HCT116 (cell line): ENCODE data around the gene KRT15. TPM values are rescaled to one million over a fixed set of nuclear protein-coding genes. Genes with fewer than 3 reads are reported as not detected.

Source experiments
- ATAC-seq: fragments of 200-7000 bp; cut with Tn5 transposase; 2 replicates; pipeline ENCODE4 v1.9.1; 2020; ENCODE audit warnings: mild to moderate bottlenecking, moderate library complexity
- BruUV-seq: library from RNA; stranded (reverse); fragments of 400-500 nt; replicated peaks from 2 replicates; lab custom pipeline; 2021; lab: Mats Ljungman, UMichigan
- CTCF ChIA-PET: fragments of 300-600 bp; sonication (Branson Sonifier 250); formaldehyde crosslinking; loops from one replicate; lab custom pipeline; 2021; ENCODE audit warnings: antibody characterized with exemption; lab: Charles Lee
- POLR2A ChIA-PET: fragments of 300-600, 350-600 bp; sonication (Branson Sonifier 250); formaldehyde crosslinking; loops from one replicate; lab custom pipeline; 2021; ENCODE audit warnings: antibody characterized with exemption; lab: Charles Lee
- RAD21 ChIA-PET, 2 experiments: fragments of 300-600 bp; sonication (Branson Sonifier 250); formaldehyde crosslinking; loops; one replicate each; lab custom pipeline; 2023; ENCODE audit warnings: low total read pairs in 2 of 2; ENCODE audit not compliant: uncharacterized antibody in 2 of 2, unreplicated experiment in 2 of 2, low non-redundant PET in 1 of 2; lab: Charles Lee
- DNase-seq: peaks from one replicate; pipeline ENCODE4 v3.0.0-alpha.2; 2010; ENCODE audit warnings: low read depth, low spot score
- H2AFZ ChIP-seq: fragments of 200-600 bp; shearing (Covaris generic), sonication (generic); 2 replicates; pipeline ENCODE4 v1.6.1; 2017; ENCODE audit warnings: low read depth, mixed run types, mixed read lengths, antibody characterized with exemption, low read length; ENCODE audit not compliant: poor library complexity, severe bottlenecking
- H3K27ac ChIP-seq: 2 replicates; pipeline ENCODE4 v1.5.1; 2012; ENCODE audit warnings: low read depth, low read length
- H3K27me3 ChIP-seq: fragments of 200-600 bp; sonication (generic); 2 replicates; pipeline ENCODE4 v1.6.1; 2016; ENCODE audit warnings: mixed run types, low read length, mixed read lengths; ENCODE audit not compliant: insufficient read depth
- H3K36me3 ChIP-seq, 2 experiments: fragments of 200-500 bp in 1 of 2; fragments of 200-600 bp in 1 of 2; sonication (Bioruptor generic) in 1 of 2; sonication (generic) in 1 of 2; 2 replicates each; pipeline versions ENCODE4 v1.5.1 to v1.6.1; 2014 to 2016; ENCODE audit warnings: low read length in 2 of 2, inconsistent platforms in 1 of 2, mixed read lengths in 1 of 2, mixed run types in 1 of 2; ENCODE audit not compliant: insufficient read depth in 2 of 2, control insufficient read depth in 1 of 2
- H3K4me1 ChIP-seq, 2 experiments: fragments of 200-600 bp in 1 of 2; sonication (generic) in 1 of 2; 2 replicates each; pipeline versions ENCODE4 v1.5.1 to v1.6.1; 2012 to 2017; ENCODE audit warnings: low read length in 2 of 2, inconsistent platforms in 1 of 2, mild to moderate bottlenecking in 1 of 2, mixed read lengths in 1 of 2, mixed run types in 1 of 2, moderate library complexity in 1 of 2; ENCODE audit not compliant: insufficient read depth in 2 of 2, control insufficient read depth in 1 of 2
- H3K4me2 ChIP-seq: fragments of 200-600 bp; sonication (generic); 2 replicates; pipeline ENCODE4 v1.6.1; 2017; ENCODE audit warnings: mixed run types, low read length, mixed read lengths
- H3K4me3 ChIP-seq, 2 experiments: fragments of 200-600 bp in 1 of 2; sonication (generic) in 1 of 2; replicated peaks in 1 of 2; 2 replicates each; pipeline ENCODE4 v1.5.1; 2011 to 2016; ENCODE audit warnings: low read length in 2 of 2, control low read depth in 1 of 2, low read depth in 1 of 2, mild to moderate bottlenecking in 1 of 2, mixed read lengths in 1 of 2, mixed run types in 1 of 2
- H3K79me2 ChIP-seq: fragments of 200-600 bp; sonication (generic); 2 replicates; pipeline ENCODE4 v1.6.1; 2017; ENCODE audit warnings: mild to moderate bottlenecking, mixed run types, low read length, moderate library complexity, mixed read lengths; ENCODE audit not compliant: insufficient read depth
- H3K9ac ChIP-seq: fragments of 200-600 bp; sonication (generic); 2 replicates; pipeline ENCODE4 v1.6.1; 2016; ENCODE audit warnings: low read length, mixed read lengths
- H3K9me2 ChIP-seq: fragments of 200-600 bp; sonication (generic), shearing (Covaris generic); 2 replicates; pipeline ENCODE4 v1.6.1; 2017; ENCODE audit warnings: mixed run types, mild to moderate bottlenecking, moderate library complexity; ENCODE audit not compliant: insufficient read depth
- H3K9me3 ChIP-seq, 2 experiments: fragments of 200-500 bp in 1 of 2; fragments of 200-600 bp in 1 of 2; sonication (Bioruptor generic) in 1 of 2; sonication (generic) in 1 of 2; 2 replicates each; pipeline ENCODE4 v1.6.1; 2014 to 2017; ENCODE audit warnings: low read length in 2 of 2, mixed read lengths in 2 of 2, inconsistent platforms in 1 of 2, low read depth in 1 of 2, mild to moderate bottlenecking in 1 of 2, mixed run types in 1 of 2, moderate library complexity in 1 of 2; ENCODE audit not compliant: control insufficient read depth in 1 of 2, insufficient read depth in 1 of 2
- H4K20me1 ChIP-seq: fragments of 200-600 bp; sonication (generic), shearing (Covaris generic); 2 replicates; pipeline ENCODE4 v1.6.1; 2017; ENCODE audit warnings: mixed run types, mild to moderate bottlenecking, moderate library complexity; ENCODE audit not compliant: insufficient read depth
- CEBPB ChIP-seq: IDR thresholded peaks from 2 replicates; pipeline ENCODE4 v1.6.1; 2012; ENCODE audit warnings: low read depth
- EGR1 ChIP-seq: IDR thresholded peaks from 2 replicates; pipeline ENCODE4 v1.6.1; 2012; ENCODE audit warnings: low read depth
- ELF1 ChIP-seq: IDR thresholded peaks from 2 replicates; pipeline ENCODE4 v1.6.1; 2012; ENCODE audit warnings: low read depth, borderline replicate concordance
- EZH2phosphoT487 ChIP-seq: fragments of 200-600 bp; IDR thresholded peaks from 2 replicates; pipeline ENCODE4 v1.6.1; 2018; ENCODE audit warnings: antibody characterized with exemption, borderline replicate concordance
- JUND ChIP-seq: IDR thresholded peaks from 2 replicates; pipeline ENCODE4 v1.6.1; 2012
- POLR2A ChIP-seq: IDR thresholded peaks from 2 replicates; pipeline ENCODE4 v1.7.0; 2011; ENCODE audit warnings: borderline replicate concordance; ENCODE audit not compliant: insufficient read depth, insufficient read length; ENCODE audit errors: extremely low read depth
- POLR2AphosphoS5 ChIP-seq: IDR thresholded peaks from 2 replicates; pipeline ENCODE4 v1.6.1; 2011; ENCODE audit warnings: mild to moderate bottlenecking, low read depth, low read length, moderate library complexity
- RAD21 ChIP-seq: IDR thresholded peaks from 2 replicates; pipeline ENCODE4 v1.6.1; 2012; ENCODE audit warnings: low read depth, mild to moderate bottlenecking
- SIN3A ChIP-seq: IDR thresholded peaks from 2 replicates; pipeline ENCODE4 v1.6.1; 2012; ENCODE audit warnings: low read depth
- SP1 ChIP-seq: IDR thresholded peaks from 2 replicates; pipeline ENCODE4 v1.6.1; 2012; ENCODE audit warnings: low read depth
- TCF7L2 ChIP-seq: IDR thresholded peaks from 2 replicates; pipeline ENCODE4 v1.7.0; 2011; ENCODE audit warnings: borderline replicate concordance, inconsistent platforms; ENCODE audit not compliant: insufficient read depth, insufficient read length; ENCODE audit errors: extremely low read depth
- YY1 ChIP-seq: IDR thresholded peaks from 2 replicates; pipeline ENCODE4 v1.6.1; 2011; ENCODE audit warnings: low read length, low read depth, moderate library complexity, mild to moderate bottlenecking; ENCODE audit not compliant: insufficient replicate concordance; ENCODE audit errors: extremely low read depth
- ZFX ChIP-seq: fragments of 450-650 bp; IDR thresholded peaks from 2 replicates; pipeline ENCODE4 v1.6.1; 2017
- intact Hi-C: fragments of 100-400 bp; cut with micrococcal nuclease; formaldehyde crosslinking; loops from 2 replicates; pipeline ENCODE4 v1.10.0; 2022
- total RNA-seq: library from RNA; stranded (reverse); gene quantifications from one replicate; pipeline ENCODE4 v1.2.1, GENCODE V29; 2021; ENCODE audit not compliant: unreplicated experiment
- TF ChIP-seq, protein P1 (sequence below): IDR thresholded peaks from 2 replicates; pipeline ENCODE4 v1.6.1; 2011; ENCODE audit warnings: mild to moderate bottlenecking, low read length, moderate library complexity; ENCODE audit not compliant: insufficient replicate concordance; ENCODE audit errors: extremely low read depth
- TF ChIP-seq, protein P2 (sequence below), 3 experiments: fragments of 200-600 bp in 1 of 3; sonication (generic) in 1 of 3; IDR thresholded peaks in 2 of 3; conservative IDR thresholded peaks in 1 of 3; 2 replicates each; pipeline ENCODE4 v1.5.1; 2012 to 2017; ENCODE audit warnings: low read depth in 2 of 3, low read length in 2 of 3, antibody characterized with exemption in 1 of 3, borderline replicate concordance in 1 of 3, control low read depth in 1 of 3, mild to moderate bottlenecking in 1 of 3, mixed read lengths in 1 of 3, mixed run types in 1 of 3, moderate library complexity in 1 of 3; ENCODE audit not compliant: insufficient read depth in 1 of 3

Gene KRT15
- total RNA-seq, 1 experiment from 2014 or later, result 37.1 TPM

DNA sequence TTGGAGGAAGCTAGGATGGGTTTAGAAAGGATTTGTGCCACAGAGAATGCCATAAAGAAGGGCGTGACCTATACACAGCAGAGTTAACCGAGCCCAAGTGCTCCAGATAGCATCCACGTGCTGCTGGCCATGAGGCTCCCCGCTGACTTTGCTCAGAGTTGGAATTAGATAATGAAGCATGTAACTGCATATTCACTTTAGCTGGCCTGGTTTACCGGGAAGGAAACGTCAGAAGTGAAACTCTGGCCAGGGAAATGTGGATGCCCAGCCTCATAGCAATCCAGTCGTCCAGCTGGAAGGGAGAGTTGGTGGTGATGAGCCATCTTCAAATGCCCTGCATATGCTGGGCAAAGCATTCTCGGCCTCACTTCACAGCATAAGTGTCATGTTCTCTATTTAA, 43.8 kb downstream of the KRT15 start:
- no peaks in the 10 kb centered on the region for H3K4me1 ChIP-seq
- no peak overlapping the region for H3K4me3 ChIP-seq
- ATAC-seq (no peak), DNase-seq (no peak)
- H3K9me2 ChIP-seq, result no peaks in the 10 kb centered on the region
- no peaks in the 10 kb centered on the region for H3K79me2 ChIP-seq
- H2AFZ ChIP-seq, result no peak overlapping the region
- H4K20me1 ChIP-seq, result no peaks in the 10 kb centered on the region
- H3K27me3 ChIP-seq, result no peaks in the 10 kb centered on the region
- intact Hi-C loops, result no loop called here
- no peak overlapping the region for H3K9ac ChIP-seq
- H3K36me3 ChIP-seq, result no peaks in the 10 kb centered on the region
- RAD21 ChIA-PET, result no interaction called here
- H3K27ac ChIP-seq, result no peak overlapping the region
- H3K9me3 ChIP-seq, result no peaks in the 10 kb centered on the region
- H3K4me2 ChIP-seq, result no peak overlapping the region
- CTCF ChIA-PET, result no interaction called here
- TF ChIP-seq EZH2phosphoT487 (no peak), ZFX (no peak), EGR1 (no peak), ELF1 (no peak), SP1 (no peak)
- TF ChIP-seq, protein P1, sequence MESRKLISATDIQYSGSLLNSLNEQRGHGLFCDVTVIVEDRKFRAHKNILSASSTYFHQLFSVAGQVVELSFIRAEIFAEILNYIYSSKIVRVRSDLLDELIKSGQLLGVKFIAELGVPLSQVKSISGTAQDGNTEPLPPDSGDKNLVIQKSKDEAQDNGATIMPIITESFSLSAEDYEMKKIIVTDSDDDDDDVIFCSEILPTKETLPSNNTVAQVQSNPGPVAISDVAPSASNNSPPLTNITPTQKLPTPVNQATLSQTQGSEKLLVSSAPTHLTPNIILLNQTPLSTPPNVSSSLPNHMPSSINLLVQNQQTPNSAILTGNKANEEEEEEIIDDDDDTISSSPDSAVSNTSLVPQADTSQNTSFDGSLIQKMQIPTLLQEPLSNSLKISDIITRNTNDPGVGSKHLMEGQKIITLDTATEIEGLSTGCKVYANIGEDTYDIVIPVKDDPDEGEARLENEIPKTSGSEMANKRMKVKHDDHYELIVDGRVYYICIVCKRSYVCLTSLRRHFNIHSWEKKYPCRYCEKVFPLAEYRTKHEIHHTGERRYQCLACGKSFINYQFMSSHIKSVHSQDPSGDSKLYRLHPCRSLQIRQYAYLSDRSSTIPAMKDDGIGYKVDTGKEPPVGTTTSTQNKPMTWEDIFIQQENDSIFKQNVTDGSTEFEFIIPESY, result no peak
- no TSS peak for BruUV-seq
- POLR2A ChIA-PET, result no interaction called here

DNA sequence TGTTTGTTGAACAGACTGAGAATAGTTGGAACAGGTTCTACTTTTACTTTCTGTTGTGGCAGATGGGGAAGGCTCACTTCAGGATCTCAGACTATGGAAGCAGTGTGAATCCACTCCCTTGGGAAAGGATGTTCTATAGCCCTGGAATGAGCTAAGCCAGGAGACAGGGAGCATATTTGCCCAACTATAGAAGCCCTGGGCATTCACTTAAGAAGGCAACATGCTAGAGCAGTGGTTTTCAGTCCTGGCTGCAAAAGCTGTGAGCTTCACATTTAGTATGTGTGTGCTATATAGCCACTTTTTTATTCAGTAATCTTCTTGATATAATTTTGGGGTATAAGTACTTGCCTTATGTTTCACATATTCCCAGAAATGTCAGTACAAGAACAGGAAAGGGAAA, 50.3 kb downstream of the KRT15 start:
- no peak overlapping the region for H3K4me2 ChIP-seq
- no peaks in the 10 kb centered on the region for H4K20me1 ChIP-seq
- peaks cover 3 to 7% of the 10 kb centered on the region in 2 experiments; a peak in 1 of 4 replicates for H3K9me3 ChIP-seq
- H3K79me2 ChIP-seq, result no peaks in the 10 kb centered on the region
- H3K9ac ChIP-seq, result no peak overlapping the region
- POLR2A ChIA-PET, result no interaction called here
- H3K9me2 ChIP-seq, result no peaks in the 10 kb centered on the region
- H3K27me3 ChIP-seq, result no peaks in the 10 kb centered on the region
- peaks cover 15 to 26% of the 10 kb centered on the region in 2 experiments for H3K4me1 ChIP-seq
- H3K36me3 ChIP-seq, result no peaks in the 10 kb centered on the region
- CTCF ChIA-PET, result no interaction called here
- DNase-seq, result no peak
- ATAC-seq, result no peak
- intact Hi-C loops, result no loop called here
- RAD21 ChIA-PET, result no interaction called here
- no TSS peak for BruUV-seq
- no peak overlapping the region for H3K27ac ChIP-seq
- no peak overlapping the region for H2AFZ ChIP-seq
- no peak overlapping the region for H3K4me3 ChIP-seq
- no peak for TF ChIP-seq POLR2AphosphoS5
- TF ChIP-seq ELF1, result no peak
- TF ChIP-seq SIN3A, result no peak
- no peak for TF ChIP-seq POLR2A
- no peak for TF ChIP-seq CEBPB
- no peak for TF ChIP-seq RAD21
- TF ChIP-seq, protein P1, result no peak
- no peak for TF ChIP-seq JUND
- no peak for TF ChIP-seq YY1
- TF ChIP-seq, protein P2, sequence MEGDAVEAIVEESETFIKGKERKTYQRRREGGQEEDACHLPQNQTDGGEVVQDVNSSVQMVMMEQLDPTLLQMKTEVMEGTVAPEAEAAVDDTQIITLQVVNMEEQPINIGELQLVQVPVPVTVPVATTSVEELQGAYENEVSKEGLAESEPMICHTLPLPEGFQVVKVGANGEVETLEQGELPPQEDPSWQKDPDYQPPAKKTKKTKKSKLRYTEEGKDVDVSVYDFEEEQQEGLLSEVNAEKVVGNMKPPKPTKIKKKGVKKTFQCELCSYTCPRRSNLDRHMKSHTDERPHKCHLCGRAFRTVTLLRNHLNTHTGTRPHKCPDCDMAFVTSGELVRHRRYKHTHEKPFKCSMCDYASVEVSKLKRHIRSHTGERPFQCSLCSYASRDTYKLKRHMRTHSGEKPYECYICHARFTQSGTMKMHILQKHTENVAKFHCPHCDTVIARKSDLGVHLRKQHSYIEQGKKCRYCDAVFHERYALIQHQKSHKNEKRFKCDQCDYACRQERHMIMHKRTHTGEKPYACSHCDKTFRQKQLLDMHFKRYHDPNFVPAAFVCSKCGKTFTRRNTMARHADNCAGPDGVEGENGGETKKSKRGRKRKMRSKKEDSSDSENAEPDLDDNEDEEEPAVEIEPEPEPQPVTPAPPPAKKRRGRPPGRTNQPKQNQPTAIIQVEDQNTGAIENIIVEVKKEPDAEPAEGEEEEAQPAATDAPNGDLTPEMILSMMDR (IDR thresholded peaks at IDR 0.05 in 2 of 3, conservative IDR thresholded peaks at IDR 0.05 in 1 of 3; ENCODE audit: borderline replicate concordance in 1 of 3, insufficient read depth in 1 of 3, low read depth in 2 of 3, low read length in 2 of 3), result no peak
- no peak for TF ChIP-seq TCF7L2
